Panc1 (cell line): ENCODE measurements around the gene AIFM1. TPM values are rescaled to one million over a fixed set of nuclear protein-coding genes. Genes with fewer than 3 reads are reported as not detected.

Source experiments
- ATAC-seq: fragments of 200-7000 bp; cut with Tn5 transposase; 2 replicates; pipeline ENCODE4 v1.9.1; 2020; ENCODE audit warnings: mild to moderate bottlenecking, moderate library complexity
- BruUV-seq: library from RNA; stranded (reverse); fragments of 400-500 nt; replicated peaks from 2 replicates; lab custom pipeline; 2021; lab: Mats Ljungman, UMichigan
- CTCF ChIA-PET: fragments of 300-600 bp; sonication (Branson Sonifier 250); formaldehyde crosslinking; loops from one replicate; lab custom pipeline; 2022; ENCODE audit warnings: antibody characterized with exemption; lab: Charles Lee
- POLR2A ChIA-PET: fragments of 300-600 bp; sonication (Branson Sonifier 250); formaldehyde crosslinking; loops from one replicate; lab custom pipeline; 2022; ENCODE audit warnings: antibody characterized with exemption; lab: Charles Lee
- DNase-seq: peaks from one replicate; pipeline ENCODE4 v3.0.0-alpha.2; 2010; ENCODE audit warnings: low read depth, low spot score
- H3K27ac ChIP-seq: 2 replicates; pipeline ENCODE4 v1.5.1; 2011; ENCODE audit warnings: mild to moderate bottlenecking, low read length, inconsistent platforms
- H3K27me3 ChIP-seq: fragments of 200-500 bp; sonication (Bioruptor generic); 2 replicates; pipeline ENCODE4 v1.6.0; 2014; ENCODE audit warnings: low read length, inconsistent platforms; ENCODE audit not compliant: control insufficient read depth, insufficient read depth
- H3K36me3 ChIP-seq: fragments of 200-500 bp; sonication (Bioruptor generic); 2 replicates; pipeline ENCODE4 v1.5.1; 2014; ENCODE audit warnings: inconsistent platforms, mild to moderate bottlenecking, low read length, moderate library complexity; ENCODE audit not compliant: control insufficient read depth, insufficient read depth
- H3K4me1 ChIP-seq: 2 replicates; pipeline ENCODE4 v1.5.1; 2011; ENCODE audit warnings: inconsistent platforms, mild to moderate bottlenecking, low read length, moderate library complexity; ENCODE audit not compliant: control insufficient read depth, insufficient read depth
- H3K4me3 ChIP-seq, 2 experiments: 2 replicates each; pipeline ENCODE4 v1.5.1; 2011 to 2012; ENCODE audit warnings: low read depth in 2 of 2, low read length in 2 of 2, mild to moderate bottlenecking in 2 of 2, inconsistent platforms in 1 of 2, moderate library complexity in 1 of 2
- H3K9me3 ChIP-seq: fragments of 200-500 bp; sonication (Bioruptor generic); 2 replicates; pipeline ENCODE4 v1.5.1; 2014; ENCODE audit warnings: low read depth, mild to moderate bottlenecking, inconsistent platforms, low read length, moderate library complexity; ENCODE audit not compliant: control insufficient read depth, insufficient read depth
- POLR2AphosphoS5 ChIP-seq: IDR thresholded peaks from 2 replicates; pipeline ENCODE4 v1.6.1; 2012; ENCODE audit warnings: mild to moderate bottlenecking, low read depth, low read length, moderate library complexity
- SIN3A ChIP-seq: IDR thresholded peaks from 2 replicates; pipeline ENCODE4 v1.6.1; 2012; ENCODE audit warnings: low read depth, mild to moderate bottlenecking, low read length, moderate library complexity, borderline replicate concordance; ENCODE audit not compliant: insufficient read depth
- TCF7L2 ChIP-seq: IDR thresholded peaks from 2 replicates; pipeline ENCODE4 v1.6.1; 2011; ENCODE audit warnings: mild to moderate bottlenecking, low read depth, low read length, inconsistent platforms
- in situ Hi-C: cut with HindIII; loops from 2 replicates; pipeline ENCODE4 v1.10.0; 2016; ENCODE audit warnings: low sequenced_read_pairs, low pct_unique_long_range_greater_than_20kb
- intact Hi-C: fragments of 100-400 bp; cut with micrococcal nuclease; formaldehyde crosslinking; loops from one replicate; pipeline ENCODE4 v1.10.0; 2022; ENCODE audit not compliant: unreplicated experiment
- total RNA-seq: library from RNA; stranded (reverse); gene quantifications from one replicate; pipeline ENCODE4 v1.2.1, GENCODE V29; 2021; ENCODE audit not compliant: unreplicated experiment
- TF ChIP-seq, protein P1 (sequence below): fragments of 450-650 bp; IDR thresholded peaks from 2 replicates; pipeline ENCODE4 v1.5.1; 2017; ENCODE audit warnings: mild to moderate bottlenecking
- TF ChIP-seq, protein P2 (sequence below), 2 experiments: IDR thresholded peaks; 2 replicates each; pipeline ENCODE4 v1.6.1; 2011 to 2012; ENCODE audit warnings: low read depth in 2 of 2, control low read depth in 1 of 2, low read length in 1 of 2, mild to moderate bottlenecking in 1 of 2, moderate library complexity in 1 of 2; ENCODE audit not compliant: insufficient read depth in 1 of 2

AIFM1 gene
- total RNA-seq, 1 experiment from 2014 or later: 96.6 TPM

DNA sequence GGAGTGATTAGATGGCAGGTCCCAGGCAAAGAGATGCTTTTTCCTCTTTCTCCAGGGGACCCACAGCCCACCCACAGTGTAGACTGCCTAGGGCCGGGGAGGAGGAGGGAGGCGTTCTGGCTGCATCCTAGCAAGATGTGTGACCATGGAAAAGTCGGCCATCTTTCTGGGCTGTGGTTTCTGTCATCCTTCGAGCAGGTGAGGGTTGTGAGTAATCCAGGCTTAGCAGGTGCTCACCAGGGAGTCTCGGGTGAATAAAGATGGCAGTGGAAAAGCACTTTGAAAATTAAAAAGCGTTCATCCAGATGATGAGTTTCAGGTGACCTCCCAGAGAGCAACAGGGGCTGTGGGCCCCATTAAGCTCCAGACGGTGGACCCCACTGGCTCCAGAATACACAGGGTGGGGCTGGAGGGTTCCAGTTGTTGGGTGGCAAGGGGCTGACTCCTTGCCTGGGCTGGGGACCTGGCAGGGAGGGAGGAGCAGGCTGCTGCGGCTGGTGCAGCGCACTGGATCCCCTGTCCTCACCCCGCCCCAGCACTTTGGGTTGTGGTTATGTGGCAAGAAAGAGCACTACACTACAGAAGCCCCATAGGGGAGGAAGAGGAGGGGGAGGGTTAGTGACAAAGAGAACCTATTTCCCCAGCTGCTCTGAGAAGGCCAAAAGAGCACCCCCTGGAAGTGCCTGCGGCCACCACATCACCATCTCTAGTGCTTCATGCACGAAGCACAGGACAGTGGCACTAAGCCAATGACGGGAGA lies 79.0 kb downstream of the AIFM1 start:
- TF ChIP-seq TCF7L2 (no peak), POLR2AphosphoS5 (no peak), SIN3A (no peak)
- TF ChIP-seq, protein P1, sequence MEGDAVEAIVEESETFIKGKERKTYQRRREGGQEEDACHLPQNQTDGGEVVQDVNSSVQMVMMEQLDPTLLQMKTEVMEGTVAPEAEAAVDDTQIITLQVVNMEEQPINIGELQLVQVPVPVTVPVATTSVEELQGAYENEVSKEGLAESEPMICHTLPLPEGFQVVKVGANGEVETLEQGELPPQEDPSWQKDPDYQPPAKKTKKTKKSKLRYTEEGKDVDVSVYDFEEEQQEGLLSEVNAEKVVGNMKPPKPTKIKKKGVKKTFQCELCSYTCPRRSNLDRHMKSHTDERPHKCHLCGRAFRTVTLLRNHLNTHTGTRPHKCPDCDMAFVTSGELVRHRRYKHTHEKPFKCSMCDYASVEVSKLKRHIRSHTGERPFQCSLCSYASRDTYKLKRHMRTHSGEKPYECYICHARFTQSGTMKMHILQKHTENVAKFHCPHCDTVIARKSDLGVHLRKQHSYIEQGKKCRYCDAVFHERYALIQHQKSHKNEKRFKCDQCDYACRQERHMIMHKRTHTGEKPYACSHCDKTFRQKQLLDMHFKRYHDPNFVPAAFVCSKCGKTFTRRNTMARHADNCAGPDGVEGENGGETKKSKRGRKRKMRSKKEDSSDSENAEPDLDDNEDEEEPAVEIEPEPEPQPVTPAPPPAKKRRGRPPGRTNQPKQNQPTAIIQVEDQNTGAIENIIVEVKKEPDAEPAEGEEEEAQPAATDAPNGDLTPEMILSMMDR: no peak
- TF ChIP-seq, protein P2, sequence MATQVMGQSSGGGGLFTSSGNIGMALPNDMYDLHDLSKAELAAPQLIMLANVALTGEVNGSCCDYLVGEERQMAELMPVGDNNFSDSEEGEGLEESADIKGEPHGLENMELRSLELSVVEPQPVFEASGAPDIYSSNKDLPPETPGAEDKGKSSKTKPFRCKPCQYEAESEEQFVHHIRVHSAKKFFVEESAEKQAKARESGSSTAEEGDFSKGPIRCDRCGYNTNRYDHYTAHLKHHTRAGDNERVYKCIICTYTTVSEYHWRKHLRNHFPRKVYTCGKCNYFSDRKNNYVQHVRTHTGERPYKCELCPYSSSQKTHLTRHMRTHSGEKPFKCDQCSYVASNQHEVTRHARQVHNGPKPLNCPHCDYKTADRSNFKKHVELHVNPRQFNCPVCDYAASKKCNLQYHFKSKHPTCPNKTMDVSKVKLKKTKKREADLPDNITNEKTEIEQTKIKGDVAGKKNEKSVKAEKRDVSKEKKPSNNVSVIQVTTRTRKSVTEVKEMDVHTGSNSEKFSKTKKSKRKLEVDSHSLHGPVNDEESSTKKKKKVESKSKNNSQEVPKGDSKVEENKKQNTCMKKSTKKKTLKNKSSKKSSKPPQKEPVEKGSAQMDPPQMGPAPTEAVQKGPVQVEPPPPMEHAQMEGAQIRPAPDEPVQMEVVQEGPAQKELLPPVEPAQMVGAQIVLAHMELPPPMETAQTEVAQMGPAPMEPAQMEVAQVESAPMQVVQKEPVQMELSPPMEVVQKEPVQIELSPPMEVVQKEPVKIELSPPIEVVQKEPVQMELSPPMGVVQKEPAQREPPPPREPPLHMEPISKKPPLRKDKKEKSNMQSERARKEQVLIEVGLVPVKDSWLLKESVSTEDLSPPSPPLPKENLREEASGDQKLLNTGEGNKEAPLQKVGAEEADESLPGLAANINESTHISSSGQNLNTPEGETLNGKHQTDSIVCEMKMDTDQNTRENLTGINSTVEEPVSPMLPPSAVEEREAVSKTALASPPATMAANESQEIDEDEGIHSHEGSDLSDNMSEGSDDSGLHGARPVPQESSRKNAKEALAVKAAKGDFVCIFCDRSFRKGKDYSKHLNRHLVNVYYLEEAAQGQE (IDR thresholded peaks at IDR 0.05; ENCODE audit: insufficient read depth in 1 of 2, low read depth in 2 of 2, low read length in 1 of 2): no peak
- Histone ChIP-seq H3K4me1 (peaks cover 42% of the 10 kb centered on the region), H3K27me3 (no peaks in the 10 kb centered on the region), H3K36me3 (no peaks in the 10 kb centered on the region), H3K4me3 (no peak overlapping the region), H3K9me3 (no peaks in the 10 kb centered on the region), H3K27ac (no peak overlapping the region)
- BruUV-seq: no TSS peak
- intact Hi-C loops: no loop called here
- in situ Hi-C loops: no loop called here
- DNase-seq (no peak), ATAC-seq (no peak)
- ChIA-PET CTCF (interaction anchor here (0.6 kb wide), 1 partner anchor 158 kb away, joined by 5 read pairs; no protein-coding TSS in a partner anchor), POLR2A (no interaction called here)

DNA sequence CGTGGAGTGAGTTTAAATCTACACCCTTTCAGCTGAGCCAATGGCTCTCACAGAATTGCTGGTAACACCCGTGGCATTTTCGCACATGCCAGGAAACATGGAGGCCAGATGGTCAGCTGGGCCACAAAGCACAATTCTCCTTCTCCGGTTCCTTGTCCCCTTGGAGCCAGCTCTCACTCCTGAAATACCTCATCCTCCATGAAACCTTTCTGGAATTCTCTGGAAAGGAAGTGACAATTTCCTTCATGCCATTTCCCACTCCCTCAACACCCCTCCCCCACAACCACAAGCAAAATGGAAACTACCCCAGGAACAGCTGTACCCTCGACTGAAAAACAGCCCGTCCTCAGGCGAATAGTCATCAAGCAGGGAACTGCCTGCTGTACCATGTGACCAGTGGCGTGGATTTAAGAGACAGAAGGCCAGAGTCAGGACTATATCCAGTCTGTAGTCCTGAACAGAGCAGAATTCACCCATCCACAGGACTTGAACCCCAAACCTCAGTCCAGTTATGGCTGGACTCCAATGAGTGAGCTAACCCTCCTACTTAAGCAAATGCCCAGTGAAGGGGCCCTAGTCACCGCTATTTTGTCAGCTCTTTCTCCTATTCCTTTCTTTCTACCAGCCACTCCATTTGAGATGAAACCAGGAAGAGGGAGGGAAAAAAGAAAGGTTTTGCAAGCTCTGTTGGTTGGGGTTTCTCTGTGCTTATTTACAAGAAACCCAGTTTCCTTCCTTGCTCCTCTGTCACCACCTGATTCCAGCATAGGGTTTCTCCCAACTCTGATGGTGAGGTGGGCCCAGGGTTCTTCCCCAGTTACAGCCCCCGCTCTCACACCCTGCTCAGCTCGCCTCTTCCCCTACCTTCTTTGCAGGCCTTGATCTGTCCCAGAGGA lies 79.8 kb downstream of the AIFM1 start:
- no peaks in the 10 kb centered on the region for H3K36me3 ChIP-seq
- ChIA-PET CTCF (interaction anchor here (0.6 kb wide), 1 partner anchor 94 kb away, joined by 3 read pairs; no protein-coding TSS in a partner anchor), POLR2A (no interaction called here)
- DNase-seq: no peak
- H3K4me3 ChIP-seq: no peak overlapping the region
- ATAC-seq: no peak
- intact Hi-C loops: no loop called here
- no peak for TF ChIP-seq SIN3A
- TF ChIP-seq, protein P2 (IDR thresholded peaks at IDR 0.05; ENCODE audit: insufficient read depth in 1 of 2, low read depth in 2 of 2, low read length in 1 of 2): no peak
- no peaks in the 10 kb centered on the region for H3K9me3 ChIP-seq
- H3K27ac ChIP-seq: no peak overlapping the region; the same call in 1 of the 2 replicates
- in situ Hi-C loops: no loop called here
- no peaks in the 10 kb centered on the region for H3K27me3 ChIP-seq
- BruUV-seq: no TSS peak
- H3K4me1 ChIP-seq: peaks cover 42% of the 10 kb centered on the region
